ENCODE measurements around the gene NOD1.
A peak's percentile ranks its signal among the peaks of the same experiment; 100 is the strongest.
"Not testable (repeated sequence)": the region's sequence is repeated elsewhere in the genome, so short reads cannot be mapped to it uniquely, and the experiment has no call there.

Gene NOD1

GRCh38 chr7:30427296-30428070, 51.1 kb downstream of the NOD1 start:
- Histone ChIP-seq H3K4me3 (ENCODE audit: low read length) (no peak overlapping the region), H3K36me3 (ENCODE audit: control insufficient read depth, insufficient read depth, low read length, severe bottlenecking) (peaks cover 62% of the 10 kb centered on the region), H3K9me3 (ENCODE audit: control insufficient read depth, low read length) (no peaks in the 10 kb centered on the region), H3K4me1 (ENCODE audit: control insufficient read depth, insufficient read depth, low read length) (peaks cover 24% of the 10 kb centered on the region), H3K9ac (ENCODE audit: low read length) (no peak overlapping the region), H3K27me3 (replicated peaks; ENCODE audit: control insufficient read depth, insufficient read depth, low read length) (no peaks in the 10 kb centered on the region)
- DNase-seq (ENCODE audit: low read depth), result no peak

- H3K9ac ChIP-seq (ENCODE audit: low read length), result no peak overlapping the region
- no peaks in the 10 kb centered on the region for H3K27me3 ChIP-seq (replicated peaks; ENCODE audit: control insufficient read depth, insufficient read depth, low read length)
- H3K36me3 ChIP-seq (ENCODE audit: control insufficient read depth, insufficient read depth, low read length, severe bottlenecking), result peaks cover 55% of the 10 kb centered on the region
- no peak for DNase-seq (ENCODE audit: low read depth)
- H3K9me3 ChIP-seq (ENCODE audit: control insufficient read depth, low read length), result no peaks in the 10 kb centered on the region
- H3K4me3 ChIP-seq (ENCODE audit: low read length), result no peak overlapping the region
- peaks cover 4% of the 10 kb centered on the region for H3K4me1 ChIP-seq (ENCODE audit: control insufficient read depth, insufficient read depth, low read length)
Measured at GRCh38 chr7:30424506-30424905, 54.1 kb downstream of the NOD1 start.

GRCh38 chr7:30423788-30424505, 54.6 kb downstream of the NOD1 start:
- H3K36me3 ChIP-seq (ENCODE audit: control insufficient read depth, insufficient read depth, low read length, severe bottlenecking), result peaks cover 49% of the 10 kb centered on the region
- no peak overlapping the region for H3K9ac ChIP-seq (ENCODE audit: low read length)
- no peaks in the 10 kb centered on the region for H3K27me3 ChIP-seq (replicated peaks; ENCODE audit: control insufficient read depth, insufficient read depth, low read length)
- H3K4me1 ChIP-seq (ENCODE audit: control insufficient read depth, insufficient read depth, low read length), result peaks cover 2% of the 10 kb centered on the region
- H3K4me3 ChIP-seq (ENCODE audit: low read length), result no peak overlapping the region
- DNase-seq (ENCODE audit: low read depth), result no peak
- no peaks in the 10 kb centered on the region for H3K9me3 ChIP-seq (ENCODE audit: control insufficient read depth, low read length)

- DNase-seq (ENCODE audit: low read depth), result no peak
- H3K4me1 ChIP-seq (ENCODE audit: control insufficient read depth, insufficient read depth, low read length), result no peaks in the 10 kb centered on the region
- H3K36me3 ChIP-seq (ENCODE audit: control insufficient read depth, insufficient read depth, low read length, severe bottlenecking), result peaks cover 41% of the 10 kb centered on the region
- no peaks in the 10 kb centered on the region for H3K27me3 ChIP-seq (replicated peaks; ENCODE audit: control insufficient read depth, insufficient read depth, low read length)
- no peak overlapping the region for H3K9ac ChIP-seq (ENCODE audit: low read length)
- H3K9me3 ChIP-seq (ENCODE audit: control insufficient read depth, low read length), result no peaks in the 10 kb centered on the region
- H3K4me3 ChIP-seq (ENCODE audit: low read length), result no peak overlapping the region
Measured at GRCh38 chr7:30422922-30423321, 55.7 kb downstream of the NOD1 start.

- Histone ChIP-seq H3K4me3 (ENCODE audit: low read length) (no peak overlapping the region), H3K36me3 (ENCODE audit: control insufficient read depth, insufficient read depth, low read length, severe bottlenecking) (peaks cover 29% of the 10 kb centered on the region), H3K27me3 (replicated peaks; ENCODE audit: control insufficient read depth, insufficient read depth, low read length) (no peaks in the 10 kb centered on the region), H3K4me1 (ENCODE audit: control insufficient read depth, insufficient read depth, low read length) (no peaks in the 10 kb centered on the region), H3K9me3 (ENCODE audit: control insufficient read depth, low read length) (no peaks in the 10 kb centered on the region), H3K9ac (ENCODE audit: low read length) (no peak overlapping the region)
- DNase-seq (ENCODE audit: low read depth), result no peak
Measured at GRCh38 chr7:30421647-30422196, 56.9 kb downstream of the NOD1 start.

GRCh38 chr7:30420662-30421061, 57.9 kb downstream of the NOD1 start:
- no peaks in the 10 kb centered on the region for H3K27me3 ChIP-seq (replicated peaks; ENCODE audit: control insufficient read depth, insufficient read depth, low read length)
- no peak for DNase-seq (ENCODE audit: low read depth)
- peaks cover 19% of the 10 kb centered on the region for H3K36me3 ChIP-seq (ENCODE audit: control insufficient read depth, insufficient read depth, low read length, severe bottlenecking)
- no peak overlapping the region for H3K9ac ChIP-seq (ENCODE audit: low read length)
- H3K4me1 ChIP-seq (ENCODE audit: control insufficient read depth, insufficient read depth, low read length), result no peaks in the 10 kb centered on the region
- H3K4me3 ChIP-seq (ENCODE audit: low read length), result no peak overlapping the region
- no peaks in the 10 kb centered on the region for H3K9me3 ChIP-seq (ENCODE audit: control insufficient read depth, low read length)

GRCh38 chr7:30420080-30420479, 58.5 kb downstream of the NOD1 start:
- not testable (repeated sequence) for H3K4me3 ChIP-seq (ENCODE audit: low read length)

GRCh38 chr7:30413864-30414263, 64.7 kb downstream of the NOD1 start:
- no peaks in the 10 kb centered on the region for H3K27me3 ChIP-seq (replicated peaks; ENCODE audit: control insufficient read depth, insufficient read depth, low read length)
- H3K9me3 ChIP-seq (ENCODE audit: control insufficient read depth, low read length), result no peaks in the 10 kb centered on the region
- no peak overlapping the region for H3K4me3 ChIP-seq (ENCODE audit: low read length)
- H3K9ac ChIP-seq (ENCODE audit: low read length), result no peak overlapping the region
- no peaks in the 10 kb centered on the region for H3K36me3 ChIP-seq (ENCODE audit: control insufficient read depth, insufficient read depth, low read length, severe bottlenecking)
- DNase-seq (ENCODE audit: low read depth), result no peak
- H3K4me1 ChIP-seq (ENCODE audit: control insufficient read depth, insufficient read depth, low read length), result no peaks in the 10 kb centered on the region

More at GRCh38 chr7:30420080-30420479, 58.5 kb downstream of the NOD1 start:
- not testable (repeated sequence) for H3K27me3 ChIP-seq (replicated peaks; ENCODE audit: control insufficient read depth, insufficient read depth, low read length); H3K4me1 ChIP-seq (ENCODE audit: control insufficient read depth, insufficient read depth, low read length); H3K9ac ChIP-seq (ENCODE audit: low read length); H3K9me3 ChIP-seq (ENCODE audit: control insufficient read depth, low read length); DNase-seq (ENCODE audit: low read depth)
- peaks cover 14% of the 10 kb centered on the region for H3K36me3 ChIP-seq (ENCODE audit: control insufficient read depth, insufficient read depth, low read length, severe bottlenecking)

GRCh38 chr7:30412782-30413504, 65.6 kb downstream of the NOD1 start:
- Histone ChIP-seq H3K9me3 (ENCODE audit: control insufficient read depth, low read length) (no peaks in the 10 kb centered on the region), H3K9ac (ENCODE audit: low read length) (no peak overlapping the region), H3K27me3 (replicated peaks; ENCODE audit: control insufficient read depth, insufficient read depth, low read length) (no peaks in the 10 kb centered on the region), H3K36me3 (ENCODE audit: control insufficient read depth, insufficient read depth, low read length, severe bottlenecking) (no peaks in the 10 kb centered on the region), H3K4me1 (ENCODE audit: control insufficient read depth, insufficient read depth, low read length) (no peaks in the 10 kb centered on the region), H3K4me3 (ENCODE audit: low read length) (no peak overlapping the region)
- peak; percentile 87 for DNase-seq (ENCODE audit: low read depth)

- Histone ChIP-seq H3K4me1 (ENCODE audit: control insufficient read depth, insufficient read depth, low read length) (no peaks in the 10 kb centered on the region), H3K27me3 (replicated peaks; ENCODE audit: control insufficient read depth, insufficient read depth, low read length) (no peaks in the 10 kb centered on the region), H3K36me3 (ENCODE audit: control insufficient read depth, insufficient read depth, low read length, severe bottlenecking) (no peaks in the 10 kb centered on the region), H3K9ac (ENCODE audit: low read length) (no peak overlapping the region), H3K9me3 (ENCODE audit: control insufficient read depth, low read length) (no peaks in the 10 kb centered on the region), H3K4me3 (ENCODE audit: low read length) (no peak overlapping the region)
- DNase-seq (ENCODE audit: low read depth), result no peak
Measured at GRCh38 chr7:30411897-30412296, 66.7 kb downstream of the NOD1 start.

- Histone ChIP-seq H3K4me3 (ENCODE audit: low read length) (no peak overlapping the region), H3K36me3 (ENCODE audit: control insufficient read depth, insufficient read depth, low read length, severe bottlenecking) (no peaks in the 10 kb centered on the region), H3K4me1 (ENCODE audit: control insufficient read depth, insufficient read depth, low read length) (no peaks in the 10 kb centered on the region), H3K27me3 (replicated peaks; ENCODE audit: control insufficient read depth, insufficient read depth, low read length) (no peaks in the 10 kb centered on the region), H3K9ac (ENCODE audit: low read length) (no peak overlapping the region), H3K9me3 (ENCODE audit: control insufficient read depth, low read length) (no peaks in the 10 kb centered on the region)
- no peak for DNase-seq (ENCODE audit: low read depth)
Measured at GRCh38 chr7:30411173-30411572, 67.4 kb downstream of the NOD1 start.
